GM12878 (cell line): ENCODE results near the gene TMEM259.

Experiments
- CBX5 ChIP-seq: sonication (generic); IDR thresholded peaks from 2 replicates; pipeline ENCODE4 v1.6.1; 2016; ENCODE audit warnings: low read depth, moderate library complexity, mild to moderate bottlenecking, inconsistent platforms
- HDAC2 ChIP-seq: fragments of 200-600 bp; sonication (generic); IDR thresholded peaks from 2 replicates; pipeline ENCODE4 v1.6.1; 2017
- MEF2B ChIP-seq: fragments of 450-650 bp; IDR thresholded peaks from 2 replicates; pipeline ENCODE4 v1.6.1; 2018; ENCODE audit warnings: mild to moderate bottlenecking, moderate library complexity; ENCODE audit not compliant: partially characterized antibody, poor library complexity, severe bottlenecking
- MXI1 ChIP-seq: fragments of 150-350 bp; IDR thresholded peaks from 2 replicates; pipeline ENCODE4 v1.6.1; 2011; ENCODE audit warnings: low read depth, mild to moderate bottlenecking, inconsistent platforms, low read length, improper control_type of control experiment
- NBN ChIP-seq: fragments of 450-650 bp; IDR thresholded peaks from 2 replicates; pipeline ENCODE4 v1.6.1; 2016
- POLR2A ChIP-seq: IDR thresholded peaks from 2 replicates; pipeline ENCODE4 v1.6.1; 2011; ENCODE audit warnings: low read depth, mild to moderate bottlenecking, low read length
- POLR2AphosphoS5 ChIP-seq: IDR thresholded peaks from 2 replicates; pipeline ENCODE4 v1.6.1; 2011; ENCODE audit warnings: mild to moderate bottlenecking, low read length, inconsistent platforms
- TBL1XR1 ChIP-seq: IDR thresholded peaks from 2 replicates; pipeline ENCODE4 v1.6.1; 2012; ENCODE audit warnings: low read depth, low read length, improper control_type of control experiment
- ZSCAN29 ChIP-seq: fragments of 450-650 bp; IDR thresholded peaks from 2 replicates; pipeline ENCODE4 v1.6.1; 2017; ENCODE audit warnings: mild to moderate bottlenecking, moderate library complexity
- TF ChIP-seq, protein P1 (sequence below): IDR thresholded peaks from 2 replicates; pipeline ENCODE4 v1.6.1; 2012; ENCODE audit warnings: low read depth, low read length, improper control_type of control experiment
- TF ChIP-seq, protein P2 (sequence below), 3 experiments: IDR thresholded peaks in 2 of 3; conservative IDR thresholded peaks in 1 of 3; 2 replicates each; pipeline ENCODE4 v1.5.1; 2011; ENCODE audit warnings: low read depth in 3 of 3, low read length in 3 of 3, mild to moderate bottlenecking in 3 of 3, control low read depth in 2 of 3, moderate library complexity in 2 of 3, inconsistent platforms in 1 of 3, mixed read lengths in 1 of 3; ENCODE audit not compliant: control insufficient read depth in 2 of 3, insufficient read depth in 1 of 3; ENCODE audit errors: extremely low read depth in 1 of 3
- TF ChIP-seq, protein P3 (sequence below): IDR thresholded peaks from 2 replicates; pipeline ENCODE4 v1.6.1; 2012; ENCODE audit warnings: low read depth, low read length, improper control_type of control experiment
- TF ChIP-seq, protein P4 (sequence below): IDR thresholded peaks from 2 replicates; pipeline ENCODE4 v1.6.1; 2012; ENCODE audit warnings: low read depth, low read length, improper control_type of control experiment

DNA sequence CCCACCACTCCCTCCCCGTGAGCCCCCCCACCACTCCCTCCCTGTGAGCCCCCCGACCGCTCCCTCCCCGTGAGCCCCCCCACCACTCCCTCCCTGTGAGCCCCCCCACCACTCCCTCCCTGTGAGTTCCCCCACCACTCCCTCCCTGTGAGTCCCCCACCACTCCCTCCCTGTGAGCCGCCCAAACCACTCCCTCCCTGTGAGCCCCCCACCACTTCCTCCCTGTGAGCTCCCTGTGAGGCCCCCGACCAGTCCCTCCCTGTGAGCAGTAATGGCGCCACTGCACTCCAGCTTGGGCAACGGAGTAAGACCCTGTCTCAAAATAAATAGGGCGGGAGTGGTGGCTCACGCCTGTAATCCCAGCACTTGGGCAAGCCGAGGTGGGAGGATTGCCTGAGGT, 28.9 kb upstream of the TMEM259 start:
- TF ChIP-seq POLR2A (no peak), NBN (no peak), MXI1 (no peak), HDAC2 (no peak), POLR2AphosphoS5 (no peak), CBX5 (no peak), ZSCAN29 (no peak), TBL1XR1 (no peak), MEF2B (no peak)
- TF ChIP-seq, protein P1, sequence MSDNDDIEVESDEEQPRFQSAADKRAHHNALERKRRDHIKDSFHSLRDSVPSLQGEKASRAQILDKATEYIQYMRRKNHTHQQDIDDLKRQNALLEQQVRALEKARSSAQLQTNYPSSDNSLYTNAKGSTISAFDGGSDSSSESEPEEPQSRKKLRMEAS = no peak
- TF ChIP-seq, protein P2, sequence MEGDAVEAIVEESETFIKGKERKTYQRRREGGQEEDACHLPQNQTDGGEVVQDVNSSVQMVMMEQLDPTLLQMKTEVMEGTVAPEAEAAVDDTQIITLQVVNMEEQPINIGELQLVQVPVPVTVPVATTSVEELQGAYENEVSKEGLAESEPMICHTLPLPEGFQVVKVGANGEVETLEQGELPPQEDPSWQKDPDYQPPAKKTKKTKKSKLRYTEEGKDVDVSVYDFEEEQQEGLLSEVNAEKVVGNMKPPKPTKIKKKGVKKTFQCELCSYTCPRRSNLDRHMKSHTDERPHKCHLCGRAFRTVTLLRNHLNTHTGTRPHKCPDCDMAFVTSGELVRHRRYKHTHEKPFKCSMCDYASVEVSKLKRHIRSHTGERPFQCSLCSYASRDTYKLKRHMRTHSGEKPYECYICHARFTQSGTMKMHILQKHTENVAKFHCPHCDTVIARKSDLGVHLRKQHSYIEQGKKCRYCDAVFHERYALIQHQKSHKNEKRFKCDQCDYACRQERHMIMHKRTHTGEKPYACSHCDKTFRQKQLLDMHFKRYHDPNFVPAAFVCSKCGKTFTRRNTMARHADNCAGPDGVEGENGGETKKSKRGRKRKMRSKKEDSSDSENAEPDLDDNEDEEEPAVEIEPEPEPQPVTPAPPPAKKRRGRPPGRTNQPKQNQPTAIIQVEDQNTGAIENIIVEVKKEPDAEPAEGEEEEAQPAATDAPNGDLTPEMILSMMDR (IDR thresholded peaks at IDR 0.05 in 2 of 3, conservative IDR thresholded peaks at IDR 0.05 in 1 of 3; ENCODE audit: control insufficient read depth in 2 of 3, extremely low read depth in 1 of 3, insufficient read depth in 1 of 3, low read depth in 3 of 3, low read length in 3 of 3) = no peak
- TF ChIP-seq, protein P3, sequence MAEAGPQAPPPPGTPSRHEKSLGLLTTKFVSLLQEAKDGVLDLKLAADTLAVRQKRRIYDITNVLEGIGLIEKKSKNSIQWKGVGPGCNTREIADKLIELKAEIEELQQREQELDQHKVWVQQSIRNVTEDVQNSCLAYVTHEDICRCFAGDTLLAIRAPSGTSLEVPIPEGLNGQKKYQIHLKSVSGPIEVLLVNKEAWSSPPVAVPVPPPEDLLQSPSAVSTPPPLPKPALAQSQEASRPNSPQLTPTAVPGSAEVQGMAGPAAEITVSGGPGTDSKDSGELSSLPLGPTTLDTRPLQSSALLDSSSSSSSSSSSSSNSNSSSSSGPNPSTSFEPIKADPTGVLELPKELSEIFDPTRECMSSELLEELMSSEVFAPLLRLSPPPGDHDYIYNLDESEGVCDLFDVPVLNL = no peak
- TF ChIP-seq, protein P4, sequence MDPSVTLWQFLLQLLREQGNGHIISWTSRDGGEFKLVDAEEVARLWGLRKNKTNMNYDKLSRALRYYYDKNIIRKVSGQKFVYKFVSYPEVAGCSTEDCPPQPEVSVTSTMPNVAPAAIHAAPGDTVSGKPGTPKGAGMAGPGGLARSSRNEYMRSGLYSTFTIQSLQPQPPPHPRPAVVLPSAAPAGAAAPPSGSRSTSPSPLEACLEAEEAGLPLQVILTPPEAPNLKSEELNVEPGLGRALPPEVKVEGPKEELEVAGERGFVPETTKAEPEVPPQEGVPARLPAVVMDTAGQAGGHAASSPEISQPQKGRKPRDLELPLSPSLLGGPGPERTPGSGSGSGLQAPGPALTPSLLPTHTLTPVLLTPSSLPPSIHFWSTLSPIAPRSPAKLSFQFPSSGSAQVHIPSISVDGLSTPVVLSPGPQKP = no peak
